PC-9 (cell line): ENCODE measurements around the gene PRDM16.

Experiments
- CTCF ChIP-seq: fragments of 200-600 bp; sonication (generic); conservative IDR thresholded peaks from 2 replicates; pipeline ENCODE4 v1.6.1; 2017; ENCODE audit warnings: mixed run types, antibody characterized with exemption, mild to moderate bottlenecking, moderate library complexity
- EZH2 ChIP-seq: fragments of 200-600 bp; sonication (generic); IDR thresholded peaks from 2 replicates; pipeline ENCODE4 v1.8.0; 2017; ENCODE audit warnings: antibody characterized with exemption, low read depth

- TF ChIP-seq CTCF (peak; percentile 54), EZH2 (no peak)
Observed at GRCh38 chr1:3482378-3482849, 413.4 kb downstream of the PRDM16 start.
